ENCODE results near the gene ADGRD1.

The ADGRD1 gene

DNA sequence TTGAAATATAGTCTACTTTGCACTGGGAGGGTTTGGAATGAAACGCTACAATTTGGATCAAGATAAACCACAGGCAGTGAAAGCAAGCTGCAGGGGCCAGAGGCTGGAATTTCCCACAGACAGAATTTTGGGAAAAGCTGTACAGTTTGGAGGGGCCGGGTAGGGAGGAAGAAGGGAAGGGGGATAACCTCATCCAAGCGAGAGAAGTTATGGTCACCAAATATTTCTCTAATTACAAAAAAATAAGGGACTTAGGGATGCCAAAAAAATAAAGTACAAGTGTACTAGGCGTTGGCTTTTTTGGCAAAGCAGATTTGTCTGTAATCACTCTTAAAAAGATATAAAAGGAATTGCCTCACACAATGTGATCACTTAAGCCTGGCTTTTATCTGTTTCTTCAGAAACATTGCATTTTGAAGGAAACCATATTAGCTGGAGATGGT is 31.2 kb upstream of the ADGRD1 start:
- H3K9me3 Mint-ChIP-seq = peaks cover 17% of the 10 kb centered on the region
- TF ChIP-seq, protein P1, sequence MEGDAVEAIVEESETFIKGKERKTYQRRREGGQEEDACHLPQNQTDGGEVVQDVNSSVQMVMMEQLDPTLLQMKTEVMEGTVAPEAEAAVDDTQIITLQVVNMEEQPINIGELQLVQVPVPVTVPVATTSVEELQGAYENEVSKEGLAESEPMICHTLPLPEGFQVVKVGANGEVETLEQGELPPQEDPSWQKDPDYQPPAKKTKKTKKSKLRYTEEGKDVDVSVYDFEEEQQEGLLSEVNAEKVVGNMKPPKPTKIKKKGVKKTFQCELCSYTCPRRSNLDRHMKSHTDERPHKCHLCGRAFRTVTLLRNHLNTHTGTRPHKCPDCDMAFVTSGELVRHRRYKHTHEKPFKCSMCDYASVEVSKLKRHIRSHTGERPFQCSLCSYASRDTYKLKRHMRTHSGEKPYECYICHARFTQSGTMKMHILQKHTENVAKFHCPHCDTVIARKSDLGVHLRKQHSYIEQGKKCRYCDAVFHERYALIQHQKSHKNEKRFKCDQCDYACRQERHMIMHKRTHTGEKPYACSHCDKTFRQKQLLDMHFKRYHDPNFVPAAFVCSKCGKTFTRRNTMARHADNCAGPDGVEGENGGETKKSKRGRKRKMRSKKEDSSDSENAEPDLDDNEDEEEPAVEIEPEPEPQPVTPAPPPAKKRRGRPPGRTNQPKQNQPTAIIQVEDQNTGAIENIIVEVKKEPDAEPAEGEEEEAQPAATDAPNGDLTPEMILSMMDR (IDR thresholded peaks at IDR 0.05) = no peak
- no peaks in the 10 kb centered on the region for H3K36me3 Mint-ChIP-seq (ENCODE audit: low read depth)
- H3K4me1 Mint-ChIP-seq = peaks cover 48% of the 10 kb centered on the region
- no peak overlapping the region for H3K4me3 Mint-ChIP-seq
- peaks cover 31% of the 10 kb centered on the region for H3K27me3 Mint-ChIP-seq (ENCODE audit: low read depth, poor library complexity)
- DNase-seq = no peak
- H3K27ac Mint-ChIP-seq = peak overlapping the region; percentile 94

DNA sequence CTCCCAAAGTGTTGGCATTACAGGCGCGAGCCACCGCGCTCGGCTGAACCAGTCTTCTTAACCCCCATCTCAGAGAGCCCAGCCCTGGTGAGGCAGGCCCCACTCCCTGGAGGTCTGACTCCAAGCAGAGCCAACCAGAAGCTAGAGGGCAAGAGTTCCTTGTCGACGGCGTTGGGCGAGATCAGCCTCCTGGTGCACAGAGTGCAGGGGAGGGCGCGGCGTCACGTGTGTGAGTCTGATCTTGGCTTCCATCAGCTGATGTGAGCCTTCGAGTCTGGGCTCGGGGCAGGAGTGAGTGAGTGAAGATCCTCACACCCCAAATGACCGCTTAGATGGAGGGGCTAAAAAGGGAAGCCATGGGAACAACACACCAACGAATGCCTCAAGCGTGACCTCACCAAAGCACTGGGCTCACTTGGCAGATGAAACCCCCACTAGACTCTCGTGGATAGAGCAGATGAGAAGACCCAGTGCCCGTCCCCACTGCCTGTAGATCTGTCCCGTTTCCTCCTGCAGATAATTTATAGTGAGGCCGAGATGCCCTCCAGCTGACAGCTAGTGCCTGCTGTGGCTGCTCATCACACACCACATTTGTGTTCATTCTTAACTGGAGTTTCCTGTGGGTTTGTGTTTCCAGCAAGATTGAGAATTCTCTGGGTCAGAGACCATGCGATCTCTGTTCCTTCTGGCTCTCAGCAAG is 28.6 kb upstream of the ADGRD1 start:
- Mint-ChIP-seq H3K27ac (no peak overlapping the region), H3K4me1 (peaks cover 32% of the 10 kb centered on the region), H3K27me3 (ENCODE audit: low read depth, poor library complexity) (peaks cover 35% of the 10 kb centered on the region), H3K36me3 (ENCODE audit: low read depth) (no peaks in the 10 kb centered on the region), H3K4me3 (no peak overlapping the region), H3K9me3 (peaks cover 17% of the 10 kb centered on the region)
- TF ChIP-seq, protein P1 (IDR thresholded peaks at IDR 0.05) = no peak
- DNase-seq = no peak

DNA sequence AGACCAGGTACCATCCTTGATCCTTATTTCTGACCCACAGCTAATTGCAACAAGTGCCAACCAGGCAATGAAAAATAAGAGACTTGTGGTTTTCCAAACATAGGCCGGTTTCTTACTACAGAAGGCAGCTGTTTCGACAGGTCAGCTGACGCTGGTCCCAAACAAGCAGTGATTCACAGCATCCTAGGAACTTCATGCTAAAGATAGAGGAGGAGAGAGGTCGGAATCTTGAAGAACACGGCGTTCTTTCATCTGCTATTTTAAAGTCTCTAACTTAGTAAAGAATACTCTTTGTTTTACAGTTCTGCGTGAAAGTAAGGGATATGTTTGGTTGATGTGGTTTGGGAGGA is 28.1 kb upstream of the ADGRD1 start:
- no peak overlapping the region for H3K4me3 Mint-ChIP-seq
- H3K27me3 Mint-ChIP-seq (ENCODE audit: low read depth, poor library complexity) = peaks cover 39% of the 10 kb centered on the region
- H3K27ac Mint-ChIP-seq = peak overlapping the region; percentile 3
- H3K9me3 Mint-ChIP-seq = peaks cover 17% of the 10 kb centered on the region
- no peak for DNase-seq
- no peaks in the 10 kb centered on the region for H3K36me3 Mint-ChIP-seq (ENCODE audit: low read depth)
- TF ChIP-seq, protein P1 (IDR thresholded peaks at IDR 0.05) = no peak
- H3K4me1 Mint-ChIP-seq = peaks cover 27% of the 10 kb centered on the region

DNA sequence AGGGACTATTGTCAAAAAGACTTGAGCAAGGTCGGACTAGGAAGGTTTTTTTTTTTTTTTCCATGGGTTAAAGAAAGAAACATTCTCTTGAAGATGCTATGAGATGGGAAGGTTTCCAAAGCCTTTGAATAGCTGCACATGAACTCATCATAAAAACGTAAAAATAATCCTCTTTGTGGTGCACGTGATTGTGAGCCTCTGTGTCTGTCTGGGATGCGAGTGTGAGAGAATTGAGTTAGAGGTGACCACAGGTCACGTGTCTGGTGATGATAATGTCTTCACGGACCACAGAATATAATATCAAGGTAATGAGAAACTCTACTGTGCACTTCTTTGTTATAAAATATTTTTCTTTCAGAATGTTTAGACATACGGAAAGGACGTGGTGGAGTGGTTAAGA is 24.3 kb upstream of the ADGRD1 start:
- TF ChIP-seq, protein P1 (IDR thresholded peaks at IDR 0.05) = no peak
- no peaks in the 10 kb centered on the region for H3K36me3 Mint-ChIP-seq (ENCODE audit: low read depth)
- peaks cover 21% of the 10 kb centered on the region for H3K4me1 Mint-ChIP-seq
- H3K27me3 Mint-ChIP-seq (ENCODE audit: low read depth, poor library complexity) = peaks cover 44% of the 10 kb centered on the region
- no peaks in the 10 kb centered on the region for H3K9me3 Mint-ChIP-seq
- DNase-seq = no peak
- H3K4me3 Mint-ChIP-seq = no peak overlapping the region
- H3K27ac Mint-ChIP-seq = no peak overlapping the region

DNA sequence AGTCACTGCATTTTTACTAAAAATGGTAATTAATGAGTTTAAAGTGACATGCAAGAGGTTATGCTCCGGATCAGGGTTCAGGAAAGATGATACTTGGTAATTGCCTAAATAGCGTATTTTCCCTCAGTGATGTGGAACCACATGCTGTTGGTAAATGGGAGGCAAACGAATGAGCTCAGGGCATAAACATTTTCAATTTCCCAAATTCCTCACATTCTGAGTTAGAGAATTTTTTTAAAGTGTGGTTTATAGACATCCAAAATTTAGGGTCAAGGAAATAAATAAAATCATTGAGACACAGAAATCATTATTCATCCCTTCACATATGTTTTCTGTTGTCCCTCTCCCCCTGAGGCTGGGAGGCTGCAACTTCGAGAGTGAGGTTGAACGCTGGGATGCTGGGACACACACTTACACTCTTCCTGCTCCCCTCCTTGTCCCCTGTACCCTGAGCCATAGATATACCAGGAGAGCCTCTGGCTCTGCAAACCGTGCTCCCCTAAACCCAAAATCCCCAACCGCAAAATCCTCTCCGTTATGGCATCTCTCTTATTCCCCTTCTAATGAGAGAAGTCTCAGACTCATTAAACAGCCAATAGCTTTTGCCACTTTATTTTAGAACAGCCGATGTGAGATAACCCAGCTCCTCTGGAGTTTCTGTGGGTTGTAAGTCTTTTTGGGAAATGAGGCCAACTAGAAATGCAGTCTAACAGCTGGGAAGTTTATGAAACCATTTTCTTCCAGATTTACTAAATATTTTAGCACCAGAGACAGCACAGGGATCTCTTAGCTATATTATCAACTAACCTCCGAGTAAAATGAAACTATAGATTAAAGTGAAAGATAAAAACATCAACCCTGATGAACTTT is 21.4 kb upstream of the ADGRD1 start:
- TF ChIP-seq, protein P1 (IDR thresholded peaks at IDR 0.05) = no peak
- Mint-ChIP-seq H3K4me1 (peaks cover 14% of the 10 kb centered on the region), H3K27ac (no peak overlapping the region), H3K36me3 (ENCODE audit: low read depth) (no peaks in the 10 kb centered on the region), H3K9me3 (peaks cover 12% of the 10 kb centered on the region), H3K27me3 (ENCODE audit: low read depth, poor library complexity) (peaks cover 59% of the 10 kb centered on the region), H3K4me3 (no peak overlapping the region)
- DNase-seq = no peak

All from nephron progenitor cell (in vitro differentiated cells).